ENCODE results near the gene MACROD2.

GRCh38 chr20:14866841-14867514, 871.7 kb downstream of the MACROD2 start:
- TF ChIP-seq, protein P1, sequence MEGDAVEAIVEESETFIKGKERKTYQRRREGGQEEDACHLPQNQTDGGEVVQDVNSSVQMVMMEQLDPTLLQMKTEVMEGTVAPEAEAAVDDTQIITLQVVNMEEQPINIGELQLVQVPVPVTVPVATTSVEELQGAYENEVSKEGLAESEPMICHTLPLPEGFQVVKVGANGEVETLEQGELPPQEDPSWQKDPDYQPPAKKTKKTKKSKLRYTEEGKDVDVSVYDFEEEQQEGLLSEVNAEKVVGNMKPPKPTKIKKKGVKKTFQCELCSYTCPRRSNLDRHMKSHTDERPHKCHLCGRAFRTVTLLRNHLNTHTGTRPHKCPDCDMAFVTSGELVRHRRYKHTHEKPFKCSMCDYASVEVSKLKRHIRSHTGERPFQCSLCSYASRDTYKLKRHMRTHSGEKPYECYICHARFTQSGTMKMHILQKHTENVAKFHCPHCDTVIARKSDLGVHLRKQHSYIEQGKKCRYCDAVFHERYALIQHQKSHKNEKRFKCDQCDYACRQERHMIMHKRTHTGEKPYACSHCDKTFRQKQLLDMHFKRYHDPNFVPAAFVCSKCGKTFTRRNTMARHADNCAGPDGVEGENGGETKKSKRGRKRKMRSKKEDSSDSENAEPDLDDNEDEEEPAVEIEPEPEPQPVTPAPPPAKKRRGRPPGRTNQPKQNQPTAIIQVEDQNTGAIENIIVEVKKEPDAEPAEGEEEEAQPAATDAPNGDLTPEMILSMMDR (IDR thresholded peaks at IDR 0.05), result no peak
- no peak for TF ChIP-seq POLR2AphosphoS5 (IDR thresholded peaks at IDR 0.05)
